Stomach smooth muscle (tissue), 2 donors: Measurements from ENCODE around the gene CLSTN2.

Experiments used
- H3K27ac ChIP-seq: one replicate; pipeline ENCODE4 v1.7.0; 2013; ENCODE audit warnings: mild to moderate bottlenecking, low read length, inconsistent platforms
- H3K27me3 ChIP-seq, 2 donors: one replicate each; pipeline ENCODE4 v1.7.0; 2013; ENCODE audit warnings: low read length in 2 of 2; ENCODE audit not compliant: insufficient read depth in 2 of 2, control insufficient read depth in 1 of 2
- H3K36me3 ChIP-seq, 2 donors: one replicate each; pipeline ENCODE4 v1.7.0; 2013; ENCODE audit warnings: low read length in 2 of 2; ENCODE audit not compliant: control insufficient read depth in 2 of 2, insufficient read depth in 2 of 2
- H3K4me1 ChIP-seq: one replicate; pipeline ENCODE4 v1.7.0; 2013; ENCODE audit warnings: low read length; ENCODE audit not compliant: control insufficient read depth, insufficient read depth
- H3K4me3 ChIP-seq, 2 donors: one replicate each; pipeline ENCODE4 v1.7.0; 2013; ENCODE audit warnings: low read length in 2 of 2
- H3K9ac ChIP-seq, 2 donors: one replicate each; pipeline ENCODE4 v1.7.0; 2013; ENCODE audit warnings: low read length in 2 of 2, mild to moderate bottlenecking in 1 of 2
- H3K9me3 ChIP-seq, 2 donors: one replicate each; pipeline ENCODE4 v1.7.0; 2013; ENCODE audit warnings: low read length in 2 of 2; ENCODE audit not compliant: control insufficient read depth in 2 of 2
- donor health status: healthy.
- donor health status: Pancreatic carcinoma.

The CLSTN2 gene

GRCh38 chr3:140521751-140522445, 586.9 kb downstream of the CLSTN2 start:
- H3K4me3 ChIP-seq = no peak overlapping the region
- no peak overlapping the region for H3K27ac ChIP-seq
- H3K36me3 ChIP-seq = no peaks in the 10 kb centered on the region
- peaks cover 0 to 2% of the 10 kb centered on the region in 2 donors for H3K27me3 ChIP-seq
- no peaks in the 10 kb centered on the region for H3K4me1 ChIP-seq
- H3K9ac ChIP-seq = no peak overlapping the region
- H3K9me3 ChIP-seq = peaks cover 0 to 6% of the 10 kb centered on the region in 2 donors

GRCh38 chr3:140522653-140523380, 587.8 kb downstream of the CLSTN2 start:
- Histone ChIP-seq H3K4me1 (no peaks in the 10 kb centered on the region), H3K9ac (no peak overlapping the region), H3K36me3 (no peaks in the 10 kb centered on the region), H3K27ac (no peak overlapping the region), H3K27me3 (peaks cover 0 to 2% of the 10 kb centered on the region in 2 donors), H3K9me3 (peaks cover 0 to 6% of the 10 kb centered on the region in 2 donors), H3K4me3 (no peak overlapping the region)

GRCh38 chr3:140523600-140523999, 588.6 kb downstream of the CLSTN2 start:
- peaks cover 0 to 4% of the 10 kb centered on the region in 2 donors for H3K9me3 ChIP-seq
- H3K27ac ChIP-seq = no peak overlapping the region
- H3K27me3 ChIP-seq = peaks cover 0 to 2% of the 10 kb centered on the region in 2 donors
- no peak overlapping the region for H3K9ac ChIP-seq
- no peak overlapping the region for H3K4me3 ChIP-seq
- no peaks in the 10 kb centered on the region for H3K36me3 ChIP-seq
- H3K4me1 ChIP-seq = no peaks in the 10 kb centered on the region

- H3K27ac ChIP-seq = no peak overlapping the region
- no peaks in the 10 kb centered on the region for H3K4me1 ChIP-seq
- H3K4me3 ChIP-seq = no peak overlapping the region
Observed at GRCh38 chr3:140527156-140527555, 592.2 kb downstream of the CLSTN2 start.

GRCh38 chr3:140529096-140529495, 594.1 kb downstream of the CLSTN2 start:
- Histone ChIP-seq H3K9me3 (no peaks in the 10 kb centered on the region), H3K9ac (no peak overlapping the region), H3K36me3 (no peaks in the 10 kb centered on the region), H3K4me1 (no peaks in the 10 kb centered on the region), H3K27me3 (no peaks in the 10 kb centered on the region), H3K27ac (no peak overlapping the region), H3K4me3 (no peak overlapping the region)

More at GRCh38 chr3:140527156-140527555, 592.2 kb downstream of the CLSTN2 start:
- H3K36me3 ChIP-seq = no peaks in the 10 kb centered on the region
- H3K9ac ChIP-seq = no peak overlapping the region
- H3K9me3 ChIP-seq = no peaks in the 10 kb centered on the region
- H3K27me3 ChIP-seq = peaks cover 0 to 2% of the 10 kb centered on the region in 2 donors

GRCh38 chr3:140529558-140529957, 594.6 kb downstream of the CLSTN2 start:
- H3K4me3 ChIP-seq = no peak overlapping the region
- no peak overlapping the region for H3K27ac ChIP-seq
- H3K4me1 ChIP-seq = no peaks in the 10 kb centered on the region
- no peaks in the 10 kb centered on the region for H3K27me3 ChIP-seq
- H3K9me3 ChIP-seq = peaks cover 0 to under 1% of the 10 kb centered on the region in 2 donors
- H3K36me3 ChIP-seq = no peaks in the 10 kb centered on the region
- no peak overlapping the region for H3K9ac ChIP-seq

- Histone ChIP-seq H3K4me3 (no peak overlapping the region), H3K9ac (no peak overlapping the region), H3K27me3 (no peaks in the 10 kb centered on the region), H3K36me3 (no peaks in the 10 kb centered on the region), H3K4me1 (no peaks in the 10 kb centered on the region), H3K9me3 (peaks cover 3 to 6% of the 10 kb centered on the region in 2 donors), H3K27ac (no peak overlapping the region)
Observed at GRCh38 chr3:140530131-140530530, 595.1 kb downstream of the CLSTN2 start.

GRCh38 chr3:140530603-140531002, 595.6 kb downstream of the CLSTN2 start:
- no peak overlapping the region for H3K4me3 ChIP-seq
- H3K27me3 ChIP-seq = no peaks in the 10 kb centered on the region
- H3K9me3 ChIP-seq = peaks cover 4 to 6% of the 10 kb centered on the region in 2 donors
- no peak overlapping the region for H3K27ac ChIP-seq
- H3K4me1 ChIP-seq = no peaks in the 10 kb centered on the region
- no peaks in the 10 kb centered on the region for H3K36me3 ChIP-seq
- no peak overlapping the region for H3K9ac ChIP-seq

GRCh38 chr3:140532793-140533330, 597.9 kb downstream of the CLSTN2 start:
- Histone ChIP-seq H3K27ac (no peak overlapping the region), H3K9me3 (peaks cover 4 to 6% of the 10 kb centered on the region in 2 donors), H3K27me3 (no peaks in the 10 kb centered on the region), H3K4me1 (no peaks in the 10 kb centered on the region), H3K4me3 (no peak overlapping the region), H3K9ac (no peak overlapping the region), H3K36me3 (no peaks in the 10 kb centered on the region)

GRCh38 chr3:140536926-140537726, 602.1 kb downstream of the CLSTN2 start:
- Histone ChIP-seq H3K4me1 (no peaks in the 10 kb centered on the region), H3K27ac (no peak overlapping the region), H3K9me3 (peaks cover 4 to 6% of the 10 kb centered on the region in 2 donors), H3K36me3 (no peaks in the 10 kb centered on the region), H3K4me3 (no peak overlapping the region), H3K27me3 (no peaks in the 10 kb centered on the region), H3K9ac (no peak overlapping the region)
